ENCODE measurements around the gene PDE2A.

GRCh38 chr11:72625691-72626413 is 48.4 kb downstream of the PDE2A start:
- TF ChIP-seq CTCF (conservative IDR thresholded peaks at IDR 0.05) (no peak), EZH2 (IDR thresholded peaks at IDR 0.05; ENCODE audit: low read depth) (no peak)

Data from PC-9 (cell line).